NCI-H460 (cell line): ENCODE measurements around the gene KIAA1328. TPM values are rescaled to one million over a fixed set of nuclear protein-coding genes. Genes with fewer than 3 reads are reported as not detected.

ENCODE experiments used
- DNase-seq: peaks from one replicate; pipeline ENCODE4 v3.0.0-alpha.2; 2016; ENCODE audit warnings: low read depth; ENCODE audit errors: extremely low read depth
- total RNA-seq: library from RNA; depleted of rRNA; stranded (reverse); fragments of >200 nt; shearing (Covaris generic); gene quantifications from 2 replicates; pipeline ENCODE4 v1.2.3, GENCODE V29; 2014

The KIAA1328 gene
- total RNA-seq, 1 experiment from 2014 or later: 3.2 TPM

GRCh38 chr18:36942264-36942663, 113.3 kb downstream of the KIAA1328 start:
- DNase-seq: peak; percentile 7

- DNase-seq: no peak
Observed at GRCh38 chr18:36947820-36948348, 119.0 kb downstream of the KIAA1328 start.

DNA sequence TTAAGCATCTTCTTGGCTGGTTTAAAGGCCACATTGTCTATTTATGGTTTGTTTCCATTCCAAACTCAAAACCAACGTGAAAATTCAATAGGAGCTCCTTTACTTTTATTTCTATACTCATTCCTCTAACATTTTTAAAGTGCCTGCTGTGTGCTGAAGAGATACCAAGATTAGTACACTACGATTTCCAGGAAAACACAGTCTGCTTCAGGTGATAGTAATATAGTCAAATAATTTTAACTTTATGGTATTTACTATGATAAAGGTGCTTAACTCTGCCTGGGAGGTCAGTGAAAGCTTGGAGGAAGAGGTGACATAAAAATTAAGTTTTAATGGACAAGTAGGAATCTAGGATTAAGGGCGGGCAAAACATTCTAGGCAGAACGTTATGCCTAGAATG, 121.4 kb downstream of the KIAA1328 start:
- no peak for DNase-seq

DNA sequence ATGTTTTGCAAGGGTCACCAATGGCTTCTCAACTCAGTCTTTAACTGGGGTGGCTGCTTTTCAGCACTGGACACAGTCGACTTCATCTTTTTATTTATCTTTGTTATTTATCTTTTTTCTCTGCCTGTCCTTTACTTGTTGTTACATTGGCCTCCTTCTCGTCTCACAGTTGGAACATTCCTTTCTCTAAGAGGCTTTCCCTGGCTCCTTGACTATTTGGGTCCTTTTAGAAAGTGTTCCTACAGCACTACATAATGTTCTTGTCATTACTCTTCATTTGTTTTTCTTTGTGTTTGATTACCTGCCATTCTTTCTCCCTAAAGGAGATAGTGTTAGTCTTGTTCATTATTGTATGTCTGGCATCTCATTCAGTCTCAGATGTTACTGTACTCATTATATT, 122.0 kb downstream of the KIAA1328 start:
- no peak for DNase-seq

DNA sequence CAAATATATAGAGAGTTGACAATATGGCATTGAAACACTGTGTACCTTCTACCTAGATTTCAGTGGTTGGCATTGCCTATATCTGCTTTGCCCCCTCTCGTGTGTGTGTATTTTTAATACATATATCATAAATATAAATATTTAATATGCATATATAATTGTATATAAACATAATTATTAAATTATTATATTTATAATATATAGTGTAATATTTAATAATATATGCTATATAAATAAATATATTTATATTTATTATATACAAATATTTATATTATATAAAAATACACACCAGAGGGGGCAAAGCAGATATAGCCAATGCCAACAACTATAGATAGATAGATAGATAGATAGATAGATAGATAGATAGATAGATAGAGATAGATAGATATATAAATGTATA, 124.1 kb downstream of the KIAA1328 start:
- no peak for DNase-seq

- DNase-seq: no peak
Observed at GRCh38 chr18:36960038-36960437, 131.1 kb downstream of the KIAA1328 start.

DNA sequence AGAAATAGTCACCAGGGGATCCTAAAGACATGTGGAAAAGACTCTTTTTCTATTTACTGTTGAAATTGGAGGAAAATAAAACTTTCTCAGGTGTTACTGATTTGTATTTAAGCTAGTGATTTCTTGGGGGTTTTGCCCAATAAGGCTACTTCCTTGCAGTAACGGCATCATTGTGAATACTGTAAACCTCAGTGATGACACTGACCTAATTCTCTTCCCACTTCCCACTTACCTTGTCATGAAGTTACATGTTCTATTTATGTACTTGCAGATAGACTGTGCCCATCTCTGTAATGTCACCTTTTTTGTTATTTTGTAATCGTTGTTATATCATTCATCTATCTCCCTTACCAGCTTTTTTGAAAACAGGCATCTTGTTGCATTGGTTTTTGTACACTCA, 134.5 kb downstream of the KIAA1328 start:
- no peak for DNase-seq

- no peak for DNase-seq
Observed at GRCh38 chr18:36974686-36975085, 145.8 kb downstream of the KIAA1328 start.

- no peak for DNase-seq
Observed at GRCh38 chr18:36977121-36977520, 148.2 kb downstream of the KIAA1328 start.

DNA sequence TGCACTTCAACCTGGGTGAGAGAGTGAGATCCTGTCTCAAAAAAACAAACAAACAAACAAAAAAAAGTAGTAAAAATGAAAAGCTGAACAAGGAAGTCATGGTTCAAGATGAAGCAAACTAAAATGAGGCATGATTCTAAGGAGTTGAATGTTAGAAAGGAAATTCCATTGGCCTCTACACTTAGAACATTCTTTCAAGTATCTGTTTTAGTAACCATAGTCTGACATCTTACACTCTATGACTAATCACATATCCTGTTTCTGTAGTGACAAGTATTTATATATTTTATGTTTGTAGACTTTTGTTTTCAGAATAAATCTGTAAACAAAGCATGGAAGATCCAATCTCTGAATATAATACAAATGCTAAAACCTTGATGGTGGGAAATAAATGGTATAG, 164.1 kb downstream of the KIAA1328 start:
- no peak for DNase-seq

DNA sequence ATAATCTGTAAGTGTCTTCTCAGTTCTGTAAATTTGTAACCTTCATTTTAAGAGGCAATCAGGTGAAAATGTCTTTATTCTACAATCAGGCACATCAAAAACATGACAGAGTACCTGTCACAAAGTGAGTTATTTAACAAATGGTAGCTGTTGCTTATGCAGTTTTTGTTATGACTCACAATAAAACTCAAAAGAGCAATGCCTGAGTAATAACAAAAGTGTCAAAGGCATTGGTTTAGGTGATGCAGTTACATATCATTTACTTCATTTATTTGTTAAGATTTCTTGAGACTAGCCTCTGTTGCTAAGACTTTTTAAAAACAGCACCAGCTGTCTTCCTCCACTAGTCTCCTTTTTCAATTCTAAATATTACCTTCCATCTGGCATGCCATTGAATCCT, 177.8 kb downstream of the KIAA1328 start:
- no peak for DNase-seq

DNA sequence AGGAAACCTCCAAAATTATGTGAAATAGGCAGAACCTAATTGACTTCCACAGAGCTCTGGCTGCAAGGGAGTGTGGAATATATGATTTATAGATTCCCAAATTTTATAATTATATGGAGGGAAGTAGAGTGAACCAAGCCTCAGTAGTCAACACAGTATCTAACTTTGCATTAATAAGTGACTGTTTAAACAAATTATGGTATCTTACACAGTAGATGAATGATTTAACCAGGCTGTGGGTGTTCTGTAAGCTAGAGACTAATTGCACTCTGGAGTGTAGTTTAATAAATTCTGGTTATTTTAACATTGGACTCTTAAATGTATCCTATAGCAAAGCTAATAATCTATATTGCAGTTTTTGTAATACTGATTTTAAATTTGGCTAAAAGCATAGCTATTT, 183.5 kb downstream of the KIAA1328 start:
- DNase-seq: no peak

- peak; percentile 1 for DNase-seq
Observed at GRCh38 chr18:37019157-37019827, 190.4 kb downstream of the KIAA1328 start.

- no peak for DNase-seq
Observed at GRCh38 chr18:37033419-37033818, 204.5 kb downstream of the KIAA1328 start.

GRCh38 chr18:37042381-37042780, 213.5 kb downstream of the KIAA1328 start:
- DNase-seq: no peak

DNA sequence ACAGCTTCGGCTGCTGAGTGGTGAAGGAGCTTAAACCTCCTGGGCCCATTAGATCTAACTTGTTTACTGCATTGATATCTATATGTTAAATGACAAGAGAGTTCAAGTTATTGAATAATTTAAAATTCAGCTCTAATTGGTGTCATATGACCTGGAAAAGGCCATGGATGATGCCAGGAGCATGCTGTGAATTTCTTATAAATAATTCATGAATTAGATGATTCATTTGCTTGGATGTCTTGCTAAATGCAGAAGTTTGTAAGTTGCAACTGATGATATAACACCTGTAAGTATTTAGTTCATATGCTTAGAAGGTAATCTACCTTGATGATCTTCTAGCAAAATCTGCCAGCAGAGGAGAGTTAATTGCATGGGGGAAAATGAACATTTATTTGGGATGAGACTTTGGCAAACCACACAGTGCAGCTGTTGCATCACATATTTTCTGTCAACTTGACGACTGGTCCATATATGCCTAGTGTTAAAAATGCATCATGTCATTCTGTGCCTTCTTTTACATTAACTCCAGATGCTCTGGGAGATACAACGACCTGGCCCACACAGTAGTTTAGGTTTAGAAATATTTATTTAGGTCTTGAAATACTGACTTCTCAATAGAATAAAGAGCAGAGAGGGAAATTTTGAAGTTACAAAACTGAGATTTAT, 226.3 kb downstream of the KIAA1328 start:
- no peak for DNase-seq

- no peak for DNase-seq
Observed at GRCh38 chr18:37064187-37064586, 235.3 kb downstream of the KIAA1328 start.

- no peak for DNase-seq
Observed at GRCh38 chr18:37065254-37065653, 236.3 kb downstream of the KIAA1328 start.

- DNase-seq: no peak
Observed at GRCh38 chr18:37084912-37085311, 256.0 kb downstream of the KIAA1328 start.

GRCh38 chr18:37085362-37085761, 256.4 kb downstream of the KIAA1328 start:
- no peak for DNase-seq

DNA sequence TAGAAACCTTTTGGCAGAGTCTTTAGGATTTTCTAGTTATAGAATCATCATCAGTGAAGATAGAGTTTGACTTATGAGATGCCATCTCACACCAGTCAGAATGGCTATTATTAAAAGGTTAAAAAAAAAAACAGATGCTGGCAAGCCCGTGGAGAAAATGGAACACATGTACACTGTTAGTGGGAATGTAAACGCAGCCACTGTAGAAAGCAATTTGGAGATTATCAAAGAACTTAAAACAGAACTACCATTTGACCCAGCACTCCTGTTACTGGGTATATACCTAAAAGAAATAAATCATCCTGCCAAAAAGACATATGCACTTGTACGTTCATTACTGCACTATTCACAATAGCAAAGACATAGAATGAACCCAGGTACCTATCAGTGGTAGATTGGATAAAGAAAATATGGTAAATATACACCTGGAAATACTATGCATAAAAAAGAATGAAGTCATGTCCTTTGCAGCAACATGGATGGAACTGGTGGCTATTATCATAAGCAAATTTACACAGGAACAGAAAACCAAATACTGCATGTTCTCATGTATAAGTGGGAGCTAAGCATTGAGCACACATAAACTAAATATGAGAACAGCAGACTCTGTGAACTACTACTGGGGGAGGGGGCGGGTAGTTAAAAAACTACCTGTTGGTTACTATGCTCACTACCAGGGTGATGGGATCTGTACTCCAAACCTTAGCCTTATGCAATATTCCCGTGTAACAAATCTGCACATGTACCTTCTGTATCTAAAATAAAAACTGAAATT, 279.0 kb downstream of the KIAA1328 start:
- no peak for DNase-seq

DNA sequence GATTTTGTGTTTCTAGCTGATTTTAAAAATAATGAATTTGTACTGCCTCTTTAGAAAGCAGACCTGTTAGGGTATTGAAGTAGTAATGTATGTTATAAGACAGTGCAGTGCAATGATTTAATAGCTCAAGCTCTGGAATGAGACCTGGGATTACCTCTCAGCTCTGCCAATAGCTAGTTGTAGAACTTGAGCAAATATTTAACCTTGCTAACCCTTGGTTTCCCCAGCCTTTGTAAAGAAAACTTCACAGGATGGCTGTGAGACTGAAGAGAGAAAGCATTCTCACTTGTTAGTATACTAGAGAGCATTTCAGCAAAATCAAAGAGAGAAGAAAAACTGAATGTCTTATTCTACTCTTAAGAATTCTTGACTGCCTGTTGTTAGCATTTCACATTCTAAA, 293.9 kb downstream of the KIAA1328 start:
- no peak for DNase-seq
